Placental pericyte (primary cell): ENCODE measurements around the gene GLRB. TPM values are rescaled to one million over a fixed set of nuclear protein-coding genes. Genes with fewer than 3 reads are reported as not detected.

ENCODE experiments used
- small RNA-seq: library from RNA; depleted of rRNA; stranded (forward); fragments of <200 nt; gene quantifications from one replicate; pipeline ENCODE3, GENCODE V24; 2012; ENCODE audit warnings: low replicate concordance
- total RNA-seq: library from RNA; depleted of rRNA; stranded (reverse); fragments of >200 nt; gene quantifications from 2 replicates; pipeline ENCODE4 v1.2.3, GENCODE V29; 2012

The GLRB gene
- 5.9 and 8.2 TPM in 2 replicates for total RNA-seq

DNA sequence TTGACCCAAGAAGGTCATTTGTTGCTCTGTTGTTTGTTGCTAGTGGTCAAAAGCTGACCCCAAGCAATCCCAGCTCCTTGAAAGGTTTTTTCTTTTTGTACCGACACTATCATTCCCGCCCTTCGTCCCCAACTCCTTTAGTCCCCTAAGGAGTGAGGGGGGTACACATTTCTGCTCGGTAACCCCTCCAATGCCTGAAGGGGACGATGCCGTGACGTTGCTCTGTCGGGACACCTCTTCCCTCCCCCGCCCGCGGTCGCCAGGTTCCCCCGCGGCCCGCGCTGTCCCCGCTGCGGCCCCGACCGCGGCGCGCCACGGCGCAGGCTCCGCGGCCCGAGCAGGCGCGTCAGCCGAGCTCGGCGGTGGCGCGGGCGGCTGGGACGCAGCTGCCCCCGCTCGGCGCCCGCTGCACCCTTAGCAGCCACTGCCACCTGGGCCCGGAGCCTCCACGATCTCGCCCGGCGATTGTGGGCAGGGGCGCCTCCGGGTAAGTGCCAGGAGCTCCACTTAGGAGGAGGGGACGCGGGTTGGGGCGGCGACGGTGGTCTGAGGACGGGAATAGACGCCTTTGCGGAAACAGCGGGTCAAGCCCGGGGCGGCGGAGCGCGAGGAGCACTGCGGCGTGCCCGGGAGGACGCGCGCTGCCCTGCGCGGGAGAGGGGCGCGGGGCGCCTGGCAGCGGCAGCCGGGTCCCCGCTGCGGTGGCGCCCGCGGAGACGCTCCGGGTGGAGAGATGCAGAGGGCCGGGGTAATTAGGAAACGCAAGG, at the start of gene GLRB:
Gene GLRB (plus strand): TSS at position 340 of the 767 bp plus-strand sequence. CDS start 1,875 bp downstream, outside the sequence.

DNA sequence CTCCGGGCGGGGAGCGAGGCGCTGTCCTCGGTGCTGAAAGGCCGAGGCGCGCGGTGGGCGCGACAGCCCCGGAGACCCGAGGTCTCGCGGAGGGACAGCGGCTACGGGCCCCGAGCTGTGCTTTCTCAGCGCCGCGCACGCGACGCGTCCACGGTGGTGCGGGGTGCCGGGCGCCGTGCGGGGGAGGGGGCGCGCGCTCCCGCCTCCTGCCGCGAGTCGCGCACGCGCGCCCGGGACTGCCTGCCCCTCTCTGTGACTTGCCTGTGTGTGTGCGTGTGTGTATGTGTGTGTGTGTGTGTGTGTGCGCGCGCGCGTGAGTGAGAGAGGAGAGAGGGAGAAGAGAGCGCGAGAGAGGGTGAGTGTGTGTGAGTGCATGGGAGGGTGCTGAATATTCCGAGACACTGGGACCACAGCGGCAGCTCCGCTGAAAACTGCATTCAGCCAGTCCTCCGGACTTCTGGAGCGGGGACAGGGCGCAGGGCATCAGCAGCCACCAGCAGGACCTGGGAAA, 144.5 kb downstream of the GLRB start, which contains the start of gene GRIA2:
Gene GRIA2 (plus strand): TSS at position 358 of the 511 bp plus-strand sequence. CDS start 315 bp downstream, outside the sequence.

Small RNAs within 50 kb of the gene (small RNA-seq; reads per million reads assigned to genes)
- not detected for gene RF00019
- gene RNU6-582P, result 0.10 reads per million

Other genes with a start within 250 kb of the GLRB start
- gene PDGFC, start 104.4 kb upstream of the GLRB start, total RNA-seq, result 44.4 and 151 TPM in 2 replicates
- gene GRIA2, start 144.6 kb downstream of the GLRB start, total RNA-seq, result under 0.01 TPM in 1 of 2 replicates, not detected in the other